ENCODE data around the gene LAMB4.

The LAMB4 gene

DNA sequence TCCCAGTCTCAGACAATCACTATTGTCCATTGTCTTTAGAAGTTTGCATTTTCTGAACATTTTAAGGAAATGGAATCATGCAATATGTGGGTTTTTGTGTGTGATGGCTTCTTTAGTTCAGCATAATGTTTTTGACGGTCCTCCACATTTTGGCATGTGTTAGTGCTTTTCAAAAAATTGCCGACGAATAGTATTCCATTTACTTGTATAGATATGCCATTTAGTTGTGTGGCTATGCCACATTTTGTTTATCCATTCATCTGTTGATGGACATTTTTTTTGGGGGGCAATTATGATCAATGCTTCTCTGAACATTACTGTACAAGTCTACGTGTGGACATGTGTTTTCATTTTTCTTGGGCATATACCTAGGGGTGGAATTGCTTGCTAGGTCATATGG is 12.0 kb upstream of the LAMB4 start:
- DNase-seq (ENCODE audit: low read depth) = no peak

- DNase-seq (ENCODE audit: low read depth) = no peak
These were observed 10.5 kb upstream of the LAMB4 start for GRCh38 chr7:108140671-108141070.

- DNase-seq (ENCODE audit: low read depth) = no peak
These were observed 8.8 kb upstream of the LAMB4 start for GRCh38 chr7:108138911-108139310.

DNA sequence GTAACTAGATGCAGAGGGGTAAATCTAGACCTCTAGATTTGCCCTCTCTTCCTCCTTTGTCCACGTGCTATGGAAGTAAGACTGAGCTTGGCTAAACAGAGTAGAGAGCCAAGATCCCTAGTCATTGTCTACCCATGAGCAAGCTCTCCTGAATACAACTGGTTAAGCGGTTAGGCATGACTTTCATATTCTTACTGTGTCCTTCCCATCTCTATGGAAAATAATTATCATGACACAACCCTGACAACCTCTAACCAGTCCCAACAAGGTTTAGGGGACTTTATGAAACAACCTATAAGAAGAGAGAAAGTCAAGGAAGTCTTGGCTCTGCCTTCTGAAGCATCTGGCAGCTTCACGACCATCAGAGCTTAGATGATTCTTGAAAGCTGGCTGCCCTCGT is 7.8 kb upstream of the LAMB4 start:
- no peak for DNase-seq (ENCODE audit: low read depth)

DNA sequence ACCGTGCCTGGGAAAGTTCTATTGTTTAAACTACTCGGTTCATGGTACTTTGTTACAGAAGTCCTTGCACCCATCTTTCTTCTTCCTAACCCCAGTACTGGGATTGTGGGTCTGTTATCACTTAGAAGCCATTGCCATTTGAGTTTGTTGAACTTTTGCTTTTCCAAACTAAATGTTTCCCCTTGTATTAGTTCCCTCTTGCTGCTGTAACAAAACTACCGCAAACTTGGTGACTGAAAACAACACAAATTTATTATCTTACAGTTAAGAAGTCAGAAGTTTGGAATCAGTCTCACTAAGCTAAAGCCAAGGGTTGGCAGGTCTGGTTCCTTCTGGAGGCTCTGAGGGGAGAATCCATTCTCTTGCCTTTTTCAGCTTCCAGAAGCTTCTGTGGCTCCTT is 6.9 kb upstream of the LAMB4 start:
- DNase-seq (ENCODE audit: low read depth) = no peak

DNA sequence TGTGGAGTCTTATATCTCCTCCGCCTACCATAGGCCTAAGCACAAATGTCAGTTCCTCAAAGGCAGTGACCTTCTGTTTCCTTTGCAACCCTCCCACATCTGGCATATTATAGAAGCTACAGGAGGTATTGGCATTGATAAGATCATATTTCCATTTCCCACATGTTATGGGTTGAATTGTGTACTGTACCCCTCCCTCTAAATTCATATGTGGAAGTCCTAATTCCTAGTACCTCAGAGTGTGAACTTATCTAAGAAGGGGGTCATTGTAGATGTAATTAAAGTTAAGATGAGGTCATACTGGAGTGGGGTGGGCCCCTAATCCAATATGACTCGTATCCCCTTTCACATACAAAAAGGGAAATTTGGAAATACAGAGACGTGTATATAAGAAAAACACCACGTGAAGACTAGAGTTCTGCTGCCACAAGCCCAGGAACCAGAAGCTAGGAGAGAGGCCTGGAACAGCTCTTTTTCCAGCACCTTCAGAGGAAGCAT is 6.1 kb upstream of the LAMB4 start:
- DNase-seq (ENCODE audit: low read depth) = no peak

DNA sequence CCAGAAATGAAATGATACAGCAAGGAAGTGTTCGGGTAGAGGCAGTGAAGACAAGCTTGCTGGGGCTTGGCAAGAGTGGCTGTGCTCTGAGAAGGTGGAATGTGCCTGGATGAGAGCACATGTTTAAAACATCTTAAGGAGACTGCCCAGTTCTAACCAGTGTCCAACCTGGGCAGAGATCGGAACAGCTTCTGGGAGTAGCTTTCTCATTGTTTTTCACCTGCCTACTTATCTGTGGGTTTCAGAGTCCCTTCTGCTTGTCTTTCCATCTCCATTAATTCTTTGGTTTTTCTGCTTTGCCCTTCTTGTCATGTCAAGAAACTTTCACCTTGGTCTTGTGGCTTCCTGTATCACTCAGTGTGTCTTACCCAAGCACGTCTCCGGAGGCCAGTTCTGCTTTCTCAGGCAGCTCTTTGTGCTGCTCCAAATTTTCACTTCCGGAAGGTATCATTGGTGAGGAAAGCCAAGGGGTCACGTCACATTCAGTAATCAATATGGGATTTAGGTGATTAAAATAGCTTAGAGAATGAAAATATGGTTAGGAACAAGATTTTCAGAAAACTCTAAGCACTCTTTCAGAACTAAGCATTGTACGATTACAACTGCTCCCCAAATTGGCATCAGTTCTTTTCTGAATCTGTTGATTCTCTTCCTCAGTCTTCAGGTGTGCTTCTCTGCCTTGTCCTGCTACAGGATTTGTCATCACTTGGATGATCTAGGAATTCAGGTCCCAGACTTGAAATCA is 5.5 kb upstream of the LAMB4 start:
- DNase-seq (ENCODE audit: low read depth) = no peak

GRCh38 chr7:108134486-108134885 is 4.3 kb upstream of the LAMB4 start:
- DNase-seq (ENCODE audit: low read depth) = no peak

DNA sequence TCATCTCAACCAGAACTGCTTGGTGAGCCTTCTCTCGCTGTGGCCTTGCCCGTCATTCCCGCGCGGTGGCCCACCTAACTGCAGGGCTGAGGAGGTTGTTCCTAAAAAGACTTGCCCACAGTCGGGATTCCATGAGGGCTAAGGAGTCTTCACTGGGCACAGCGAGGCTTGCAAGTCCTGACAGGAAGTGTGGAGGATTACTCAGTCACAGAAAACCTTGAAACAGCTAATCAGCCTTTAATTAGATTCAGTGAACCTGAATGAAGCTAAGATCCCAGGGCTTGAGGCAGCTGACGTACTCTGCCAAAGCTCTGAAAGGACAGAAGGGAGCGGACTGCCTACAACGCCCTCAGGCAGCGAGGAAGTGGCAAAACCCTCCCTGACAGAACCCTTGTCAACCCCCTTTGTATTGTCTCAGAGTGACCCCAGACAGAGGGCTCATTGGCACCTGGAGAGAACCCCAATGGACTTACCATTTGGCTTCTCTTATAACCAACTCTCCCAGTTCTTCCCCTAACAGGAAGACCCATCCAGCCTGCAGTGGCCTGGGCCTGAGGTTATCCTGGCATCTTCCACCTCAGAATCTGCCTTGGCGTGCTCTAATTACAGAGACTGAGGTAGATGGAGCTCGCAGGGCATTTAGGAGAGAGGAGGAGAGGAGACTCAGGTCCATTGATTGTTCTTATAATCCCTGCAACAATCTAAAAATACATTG is 2.5 kb upstream of the LAMB4 start:
- DNase-seq (ENCODE audit: low read depth) = no peak

GRCh38 chr7:108129018-108129965 is 869 bp downstream of the LAMB4 start:
- no peak for DNase-seq (ENCODE audit: low read depth)

DNA sequence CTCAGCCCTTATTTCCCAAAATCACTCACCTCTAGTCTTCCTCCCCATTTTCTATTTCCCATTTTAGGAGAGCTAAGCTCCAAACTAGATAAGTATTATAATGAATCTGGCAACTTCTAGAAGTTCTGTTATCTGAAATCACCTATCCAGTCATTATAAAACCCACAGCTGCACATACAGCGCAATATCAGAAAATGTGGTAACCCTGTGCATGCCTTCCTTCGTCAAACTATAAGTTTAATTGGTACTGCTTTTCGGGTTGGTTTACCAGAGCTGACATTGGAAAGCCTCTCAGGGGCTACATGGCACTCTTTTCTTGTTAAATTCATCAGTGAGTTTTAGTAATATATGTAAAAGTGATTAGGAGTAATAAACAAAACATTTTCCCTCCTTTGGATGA is 1.6 kb downstream of the LAMB4 start:
- no peak for DNase-seq (ENCODE audit: low read depth)

DNA sequence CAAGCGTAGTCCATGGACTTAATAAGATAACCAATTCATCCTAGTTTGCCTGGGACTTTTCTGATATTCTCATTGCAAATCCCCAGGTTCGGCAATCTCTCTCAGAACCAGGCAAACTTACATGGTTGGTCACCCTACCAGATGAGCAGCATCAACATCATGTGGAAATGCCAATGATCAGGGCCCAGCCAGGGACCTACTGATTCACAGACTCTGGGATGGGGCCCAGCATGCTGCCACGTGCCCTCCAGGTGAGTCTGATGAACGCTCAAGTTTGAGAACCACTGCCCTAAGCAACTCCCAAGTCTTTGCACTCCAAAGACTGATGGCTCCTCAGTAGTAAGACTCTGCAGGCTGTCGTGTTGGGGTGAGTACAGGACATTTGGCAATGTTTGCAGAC is 2.7 kb downstream of the LAMB4 start:
- no peak for DNase-seq (ENCODE audit: low read depth)

DNA sequence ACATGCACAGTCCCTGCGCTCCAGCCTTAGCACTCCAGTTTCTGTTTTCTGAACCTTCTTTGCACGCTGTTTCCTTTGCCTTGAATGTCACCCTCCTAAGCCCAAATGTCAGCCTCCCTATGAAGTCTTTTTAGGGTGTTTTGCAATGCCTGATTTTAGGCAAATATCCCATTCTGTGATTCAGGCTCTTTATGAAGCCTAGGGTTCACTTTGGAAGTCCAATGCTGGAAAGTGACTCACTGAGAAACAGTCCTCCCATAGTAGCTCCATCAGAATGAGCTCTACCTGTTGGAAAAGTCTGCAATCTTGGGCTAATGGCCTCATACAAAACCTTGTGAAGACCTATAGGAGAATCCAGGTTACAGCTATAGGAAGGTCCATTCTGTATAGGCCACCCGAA is 5.3 kb downstream of the LAMB4 start:
- DNase-seq (ENCODE audit: low read depth) = no peak

- no peak for DNase-seq (ENCODE audit: low read depth)
These were observed 8.0 kb downstream of the LAMB4 start for GRCh38 chr7:108122181-108122580.

DNA sequence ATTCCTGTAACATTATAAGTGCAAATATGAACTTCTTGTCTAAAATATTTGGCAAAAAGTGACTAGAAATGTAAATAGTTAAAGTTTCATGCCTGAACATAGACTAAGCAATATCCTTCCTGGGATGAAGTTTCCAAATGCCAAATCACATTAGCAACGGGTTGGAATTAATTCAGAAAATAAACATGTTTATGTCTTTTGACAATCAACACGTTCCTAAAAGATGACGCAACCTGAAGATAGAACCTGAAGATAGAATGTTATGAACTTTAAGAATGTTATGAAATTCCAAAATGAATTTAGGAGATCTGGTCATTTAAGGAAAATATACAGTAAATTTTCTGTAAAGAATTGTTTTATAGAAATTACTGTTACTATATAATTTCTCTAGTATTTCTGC is 9.2 kb downstream of the LAMB4 start:
- DNase-seq (ENCODE audit: low read depth) = no peak

- DNase-seq (ENCODE audit: low read depth) = no peak
These were observed 10.0 kb downstream of the LAMB4 start for GRCh38 chr7:108120196-108120595.

DNA sequence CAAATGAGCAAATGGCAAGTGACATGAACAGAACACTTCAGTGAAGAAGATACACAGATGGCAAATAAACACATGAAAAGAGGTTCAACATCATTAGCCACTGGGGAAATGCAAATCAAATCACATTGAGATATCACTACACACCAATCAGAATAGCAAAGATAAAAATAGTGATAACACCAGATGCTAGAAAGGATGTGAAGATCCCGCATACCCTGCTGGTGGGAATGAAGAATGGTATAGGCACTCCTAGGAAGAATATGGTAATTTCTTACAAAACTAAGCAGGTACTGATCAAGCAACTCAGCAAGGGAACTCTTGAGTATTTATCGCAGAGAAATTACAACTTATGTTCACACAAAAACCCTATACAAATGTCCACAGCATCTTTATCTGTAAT is 11.2 kb downstream of the LAMB4 start:
- no peak for DNase-seq (ENCODE audit: low read depth)

- DNase-seq (ENCODE audit: low read depth) = no peak
These were observed 15.9 kb downstream of the LAMB4 start for GRCh38 chr7:108114117-108114841.

- no peak for DNase-seq (ENCODE audit: low read depth)
These were observed 17.5 kb downstream of the LAMB4 start for GRCh38 chr7:108112683-108113082.

GRCh38 chr7:108109221-108109908 is 20.8 kb downstream of the LAMB4 start:
- no peak for DNase-seq (ENCODE audit: low read depth)

GRCh38 chr7:108108131-108108530 is 22.0 kb downstream of the LAMB4 start:
- DNase-seq (ENCODE audit: low read depth) = no peak
